Measurements from ENCODE around the gene MTCH1.

MTCH1 gene

DNA sequence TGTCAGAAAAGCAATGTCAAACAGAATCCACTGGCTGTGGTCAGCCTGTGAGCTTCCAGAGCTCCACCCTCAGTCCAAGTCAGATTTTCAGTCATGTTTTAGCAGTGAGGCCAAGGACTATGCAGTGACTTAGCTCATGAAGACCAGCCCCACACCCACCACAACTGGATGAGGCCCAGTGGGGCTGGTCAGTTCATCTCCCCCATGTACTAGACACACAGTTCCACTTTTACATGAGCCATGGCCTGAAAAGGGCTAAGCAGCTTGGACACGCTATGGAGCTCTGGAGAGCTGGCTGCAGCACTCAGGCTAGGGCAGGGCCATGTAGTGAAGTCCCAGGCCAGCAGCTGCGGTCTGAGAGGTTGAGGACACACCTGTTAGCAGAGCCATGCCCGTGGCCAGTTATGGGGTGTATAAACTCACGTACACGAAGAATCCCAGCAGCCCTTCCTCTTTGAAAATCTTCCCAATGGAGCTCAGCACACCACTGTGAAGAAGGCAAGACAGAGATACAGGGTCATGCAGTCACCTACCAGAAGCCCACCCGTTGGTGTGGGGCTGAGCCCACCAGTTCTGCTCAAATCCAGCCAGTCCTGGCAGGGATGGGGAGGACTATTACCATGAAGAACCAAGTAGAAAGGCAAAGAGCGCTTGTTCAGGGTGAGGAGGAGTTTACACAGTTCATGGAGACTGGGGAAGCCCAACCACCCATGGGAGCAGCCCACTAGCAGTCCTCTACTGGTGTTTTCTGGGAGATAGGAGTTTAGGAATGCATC, 10.6 kb downstream of the MTCH1 start:
- TF ChIP-seq, protein P1, sequence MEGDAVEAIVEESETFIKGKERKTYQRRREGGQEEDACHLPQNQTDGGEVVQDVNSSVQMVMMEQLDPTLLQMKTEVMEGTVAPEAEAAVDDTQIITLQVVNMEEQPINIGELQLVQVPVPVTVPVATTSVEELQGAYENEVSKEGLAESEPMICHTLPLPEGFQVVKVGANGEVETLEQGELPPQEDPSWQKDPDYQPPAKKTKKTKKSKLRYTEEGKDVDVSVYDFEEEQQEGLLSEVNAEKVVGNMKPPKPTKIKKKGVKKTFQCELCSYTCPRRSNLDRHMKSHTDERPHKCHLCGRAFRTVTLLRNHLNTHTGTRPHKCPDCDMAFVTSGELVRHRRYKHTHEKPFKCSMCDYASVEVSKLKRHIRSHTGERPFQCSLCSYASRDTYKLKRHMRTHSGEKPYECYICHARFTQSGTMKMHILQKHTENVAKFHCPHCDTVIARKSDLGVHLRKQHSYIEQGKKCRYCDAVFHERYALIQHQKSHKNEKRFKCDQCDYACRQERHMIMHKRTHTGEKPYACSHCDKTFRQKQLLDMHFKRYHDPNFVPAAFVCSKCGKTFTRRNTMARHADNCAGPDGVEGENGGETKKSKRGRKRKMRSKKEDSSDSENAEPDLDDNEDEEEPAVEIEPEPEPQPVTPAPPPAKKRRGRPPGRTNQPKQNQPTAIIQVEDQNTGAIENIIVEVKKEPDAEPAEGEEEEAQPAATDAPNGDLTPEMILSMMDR (conservative IDR thresholded peaks at IDR 0.05; ENCODE audit: low read depth, low read length), result no peak
- DNase-seq (ENCODE audit: low read depth), result no peak
- no peak overlapping the region for H3K4me3 ChIP-seq (ENCODE audit: low read depth, low read length)

DNA sequence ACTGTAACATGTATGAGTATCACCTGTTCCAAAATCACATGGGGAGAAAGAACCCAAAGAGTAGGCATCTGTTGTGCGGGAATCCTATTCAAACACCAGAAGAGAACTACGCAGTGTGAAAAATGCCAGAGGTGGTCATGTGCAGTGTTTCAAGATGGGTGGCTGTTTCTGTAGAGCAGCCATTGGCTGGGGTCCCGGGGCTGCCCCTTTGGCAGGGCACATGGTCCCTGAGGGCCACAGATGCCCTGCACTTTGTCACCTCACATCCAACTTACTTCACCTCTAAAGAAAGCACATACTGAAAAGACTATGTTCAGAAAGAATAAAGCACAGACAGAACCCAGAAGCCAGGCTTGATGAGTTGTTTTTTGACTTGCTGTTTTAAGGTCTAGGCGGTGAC, 12.3 kb downstream of the MTCH1 start:
- H3K4me3 ChIP-seq (ENCODE audit: low read depth, low read length), result no peak overlapping the region
- no peak for DNase-seq (ENCODE audit: low read depth)
- TF ChIP-seq, protein P1 (conservative IDR thresholded peaks at IDR 0.05; ENCODE audit: low read depth, low read length), result no peak

DNA sequence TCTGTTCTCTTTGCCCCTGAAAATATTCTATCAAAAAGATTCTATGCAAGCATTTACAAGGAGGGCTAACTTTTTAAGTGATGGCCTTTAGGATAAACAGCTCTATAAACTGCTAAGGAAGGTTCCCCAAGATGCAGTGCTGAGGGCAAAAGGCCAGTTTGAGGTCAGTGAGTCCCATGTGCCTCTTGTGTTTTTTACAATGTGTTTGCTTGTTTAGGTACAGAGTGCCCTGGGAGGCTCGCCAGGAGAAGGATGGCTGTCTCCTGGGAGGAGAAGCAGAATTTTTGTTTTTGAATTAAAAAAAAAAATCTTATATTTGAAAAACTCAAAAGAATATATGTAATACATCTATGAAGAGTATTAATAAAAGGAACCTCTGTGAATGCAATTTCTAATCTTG, 12.8 kb downstream of the MTCH1 start:
- H3K4me3 ChIP-seq (ENCODE audit: low read depth, low read length), result no peak overlapping the region
- TF ChIP-seq, protein P1 (conservative IDR thresholded peaks at IDR 0.05; ENCODE audit: low read depth, low read length), result no peak

DNA sequence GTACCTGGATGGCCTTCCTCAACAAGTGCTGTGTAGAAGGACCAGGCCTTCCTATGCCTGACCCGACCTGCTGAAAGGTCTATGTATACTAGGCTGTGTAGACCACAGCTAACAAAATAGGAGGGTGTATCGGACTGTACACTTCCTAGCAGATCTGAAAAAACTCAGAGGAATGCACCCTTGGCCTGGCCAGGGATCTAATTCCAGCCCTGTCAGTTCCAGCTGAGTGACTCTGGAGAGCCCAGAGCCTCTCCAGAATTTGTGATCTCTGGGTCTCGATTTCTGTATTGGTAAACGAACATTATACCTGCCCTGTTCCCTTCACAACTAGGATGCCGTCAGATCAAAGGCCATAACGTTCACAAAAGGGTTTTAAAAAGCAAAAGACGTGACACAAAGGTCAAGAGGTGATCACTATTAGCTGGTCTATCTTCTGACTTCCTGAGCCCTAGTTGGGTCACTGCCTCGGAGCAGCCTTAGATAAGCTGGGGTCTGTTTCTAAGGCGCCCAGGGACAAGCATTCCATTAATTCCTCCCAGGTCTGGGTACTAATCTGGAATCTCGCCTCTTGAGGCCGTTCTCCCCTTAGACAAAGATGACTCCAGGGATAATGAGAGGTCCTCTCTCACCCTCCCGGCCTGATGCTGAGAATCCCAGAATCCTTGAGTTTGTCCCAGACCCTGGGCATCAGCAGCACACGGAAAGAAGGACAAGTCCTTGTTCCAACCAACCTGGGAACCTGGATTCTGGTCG, 13.9 kb downstream of the MTCH1 start:
- H3K4me3 ChIP-seq (ENCODE audit: low read depth, low read length), result no peak overlapping the region
- TF ChIP-seq, protein P1 (conservative IDR thresholded peaks at IDR 0.05; ENCODE audit: low read depth, low read length), result no peak
- no peak for DNase-seq (ENCODE audit: low read depth)

More for the DNA sequence above, 12.8 kb downstream of the MTCH1 start:
- no peak for DNase-seq (ENCODE audit: low read depth)

DNA sequence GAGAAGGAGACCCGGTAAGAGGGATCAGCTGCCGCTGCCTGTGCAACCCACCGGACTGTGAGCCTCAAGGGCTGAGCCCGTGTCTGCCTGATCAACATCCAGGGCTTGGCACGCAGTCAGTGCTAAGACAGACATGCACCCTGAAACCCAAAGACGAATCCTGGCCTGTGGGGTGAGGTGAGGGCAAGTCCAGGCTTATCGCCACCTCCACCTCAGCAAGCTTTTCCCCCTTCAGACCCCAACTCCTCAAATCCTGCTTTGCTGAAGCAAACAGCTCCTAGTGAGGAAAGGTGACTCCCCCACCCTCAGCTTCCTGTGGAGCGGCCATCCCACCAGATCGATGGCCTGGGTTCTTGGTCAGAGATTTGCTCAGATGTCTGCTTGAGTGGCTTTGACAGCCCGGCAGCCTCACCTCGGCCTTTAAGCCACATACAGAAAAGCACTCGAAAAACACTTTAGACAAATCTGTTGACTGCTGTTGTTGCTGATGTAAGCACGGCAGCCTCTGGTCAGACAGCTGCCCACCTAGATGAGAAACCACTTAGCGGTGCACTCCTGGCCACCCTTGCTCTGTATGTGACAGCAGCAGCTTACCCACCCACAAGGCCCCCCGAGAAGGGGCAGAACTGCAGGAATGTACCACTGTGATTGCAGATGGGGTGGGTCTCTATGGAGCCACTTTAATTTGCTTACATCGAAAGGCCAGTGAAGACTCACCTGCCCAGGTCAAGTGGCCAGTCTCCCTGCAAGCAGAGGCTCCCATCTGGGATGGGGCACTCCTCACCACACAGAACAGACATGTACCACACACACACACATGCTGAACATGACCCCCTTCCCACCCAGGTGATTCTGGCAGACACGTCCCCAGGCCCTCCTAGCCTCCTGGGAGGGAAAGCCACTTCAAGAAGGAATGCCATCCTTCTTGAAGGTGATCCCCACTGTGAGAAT, 14.8 kb downstream of the MTCH1 start:
- H3K4me3 ChIP-seq (ENCODE audit: low read depth, low read length), result no peak overlapping the region
- TF ChIP-seq, protein P1 (conservative IDR thresholded peaks at IDR 0.05; ENCODE audit: low read depth, low read length), result no peak
- DNase-seq (ENCODE audit: low read depth), result no peak

DNA sequence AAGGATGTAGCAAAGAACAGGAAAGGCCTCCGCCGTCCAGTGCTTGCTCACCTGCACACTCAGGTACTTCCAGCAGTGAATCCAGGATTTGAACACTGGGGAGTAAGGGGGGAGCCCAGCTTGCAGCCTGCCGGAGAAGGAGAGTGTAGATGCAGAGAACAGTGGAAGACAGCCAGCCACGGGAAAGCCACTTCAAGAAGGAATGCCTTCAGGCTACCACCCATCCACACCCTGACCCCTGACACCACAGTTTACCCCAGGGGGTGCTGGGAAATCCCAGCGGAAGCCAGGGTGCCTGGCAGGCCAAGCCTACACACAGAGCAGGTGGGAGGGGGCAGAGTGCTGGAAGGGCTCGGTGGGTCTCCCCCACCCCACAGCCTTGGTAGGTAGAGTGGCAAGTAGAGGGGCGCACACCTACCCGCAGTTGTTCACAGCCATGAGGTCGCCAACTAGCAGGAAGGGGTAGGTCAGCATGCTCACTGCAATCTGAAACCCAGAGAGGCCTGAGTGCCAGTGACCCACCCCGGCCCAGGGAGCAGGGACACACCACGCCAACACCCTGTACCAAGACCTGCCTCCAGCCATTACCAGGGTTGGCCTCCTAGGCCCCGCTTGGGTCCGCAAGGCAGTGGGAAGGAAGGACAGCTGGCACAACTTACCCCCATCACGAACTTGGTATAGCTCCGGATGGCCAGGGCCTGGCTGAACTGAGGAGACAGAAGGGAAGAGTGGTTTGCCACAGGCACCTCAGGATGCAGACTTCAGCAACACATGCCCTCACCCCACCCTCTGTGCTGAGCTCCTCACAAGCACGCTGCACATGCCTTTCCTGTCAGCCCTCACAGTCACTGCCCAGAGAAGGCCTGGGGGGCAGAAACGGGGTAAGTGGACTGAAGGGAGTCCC, 15.8 kb downstream of the MTCH1 start:
- no peak for DNase-seq (ENCODE audit: low read depth)
- H3K4me3 ChIP-seq (ENCODE audit: low read depth, low read length), result no peak overlapping the region
- TF ChIP-seq, protein P1 (conservative IDR thresholded peaks at IDR 0.05; ENCODE audit: low read depth, low read length), result no peak

Data from choroid plexus epithelial cell (primary cell).